SW480 (cell line): Measurements from ENCODE around the gene DBI.
"Not testable (repeated sequence)": the region's sequence is repeated elsewhere in the genome, so short reads cannot be mapped to it uniquely, and the experiment has no call there.

Experiments used
- DNase-seq: peaks from one replicate; pipeline ENCODE4 v3.0.0-alpha.2; 2016; ENCODE audit warnings: low spot score

DBI gene

DNA sequence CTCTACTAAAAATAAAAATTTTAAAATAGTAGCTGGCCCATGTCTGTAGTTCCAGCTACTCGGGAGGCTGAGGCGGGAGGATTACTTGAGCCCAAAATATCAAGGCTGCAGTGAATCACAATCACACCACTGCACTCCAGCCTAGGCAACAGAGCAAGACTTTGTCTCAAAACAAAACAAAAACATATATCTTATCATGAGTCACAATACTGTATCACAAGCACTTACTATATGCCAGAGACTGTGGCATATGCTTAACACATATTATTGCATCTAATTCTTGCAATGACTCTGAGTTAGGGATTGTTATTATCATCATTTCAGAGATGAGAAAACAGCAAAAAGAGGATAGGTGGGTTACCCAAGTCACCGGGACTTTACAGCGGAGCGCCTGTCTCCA is 35.3 kb downstream of the DBI start:
- DNase-seq: no peak

DNA sequence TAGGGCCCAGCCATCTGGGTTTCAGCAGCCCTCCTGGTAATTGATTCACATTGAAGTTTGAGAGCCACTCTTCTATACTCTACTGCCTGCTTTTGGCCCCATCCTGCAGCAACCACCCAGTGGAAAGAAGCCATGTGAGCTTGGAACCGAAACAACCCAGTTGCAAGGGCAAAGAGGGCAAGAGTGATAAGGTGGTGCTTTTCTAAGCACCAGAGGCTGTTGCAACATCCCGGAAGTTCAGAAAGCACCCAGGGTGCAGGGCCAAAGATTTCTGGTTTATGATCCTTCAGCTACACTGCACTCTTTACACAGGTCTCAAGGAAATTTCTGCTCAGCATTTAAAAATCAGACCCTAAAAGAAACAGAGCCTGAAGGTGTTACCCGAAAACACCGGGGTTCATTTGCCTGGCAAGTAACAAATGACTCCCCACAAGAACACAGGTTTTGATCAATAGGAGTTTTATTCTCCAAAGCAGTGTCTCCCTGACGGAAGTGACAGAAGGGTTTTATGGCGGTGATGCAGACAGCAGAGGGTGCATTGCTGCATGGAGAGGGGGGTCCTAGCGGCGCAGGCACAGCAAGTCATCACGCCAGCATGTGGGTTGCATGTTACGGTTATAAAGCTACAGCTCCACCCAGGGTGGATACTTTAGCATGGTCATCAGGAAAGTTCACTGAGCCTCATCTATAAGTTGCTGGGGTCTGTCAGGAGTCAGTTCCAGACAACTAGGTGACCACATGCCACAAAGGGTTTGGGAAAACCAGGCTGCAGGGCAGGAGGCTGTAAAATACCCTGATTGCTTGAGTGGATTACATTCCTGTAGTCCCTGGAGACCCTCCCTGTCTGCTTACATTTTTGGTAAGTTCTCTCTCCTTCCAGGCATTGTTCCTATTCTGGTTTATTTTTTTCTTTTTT is 36.1 kb downstream of the DBI start:
- no peak for DNase-seq

GRCh38 chr2:119403618-119404017 is 36.8 kb downstream of the DBI start:
- not testable (repeated sequence) for DNase-seq

- DNase-seq: no peak
Observed at GRCh38 chr2:119405151-119405550, 38.4 kb downstream of the DBI start.

DNA sequence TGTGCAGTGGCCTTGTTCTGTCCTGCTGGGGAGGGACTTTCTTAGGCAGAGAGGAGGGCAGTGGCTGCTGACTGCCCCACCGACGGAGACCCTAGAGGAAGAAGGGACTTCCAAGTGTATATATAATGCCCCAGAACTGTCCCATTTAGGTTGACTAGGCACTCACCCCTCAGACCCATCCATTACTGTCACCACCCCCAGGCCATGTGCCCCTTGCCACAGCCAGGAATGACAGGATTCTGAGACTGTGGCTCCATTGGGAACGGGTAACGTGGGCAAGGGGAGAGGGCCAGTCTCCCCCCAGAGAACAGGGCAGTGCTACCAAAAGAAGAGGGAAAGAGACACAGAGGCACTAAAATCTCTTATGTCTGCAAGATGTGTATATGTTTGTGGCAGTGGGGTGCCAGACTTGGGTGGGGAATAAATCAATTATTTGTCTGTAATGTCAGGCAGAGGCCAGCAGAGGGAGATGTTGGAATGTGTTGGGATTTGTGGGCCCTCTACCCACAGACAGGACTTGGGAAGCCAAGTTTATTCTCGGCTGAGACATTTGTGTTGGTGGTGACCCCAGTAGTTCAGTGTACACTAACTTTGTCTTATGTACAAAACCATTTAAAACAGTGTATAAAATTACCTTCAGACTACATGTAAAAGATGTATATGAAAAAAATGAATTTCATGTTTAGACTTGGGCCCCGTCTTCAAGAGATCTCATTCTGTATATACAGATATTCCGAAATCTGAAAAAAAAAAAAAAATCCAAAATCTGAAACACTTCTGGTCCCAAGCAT is 40.8 kb downstream of the DBI start:
- DNase-seq: peak; percentile 54

- DNase-seq: no peak
Observed at GRCh38 chr2:119408221-119408619, 41.4 kb downstream of the DBI start.

DNA sequence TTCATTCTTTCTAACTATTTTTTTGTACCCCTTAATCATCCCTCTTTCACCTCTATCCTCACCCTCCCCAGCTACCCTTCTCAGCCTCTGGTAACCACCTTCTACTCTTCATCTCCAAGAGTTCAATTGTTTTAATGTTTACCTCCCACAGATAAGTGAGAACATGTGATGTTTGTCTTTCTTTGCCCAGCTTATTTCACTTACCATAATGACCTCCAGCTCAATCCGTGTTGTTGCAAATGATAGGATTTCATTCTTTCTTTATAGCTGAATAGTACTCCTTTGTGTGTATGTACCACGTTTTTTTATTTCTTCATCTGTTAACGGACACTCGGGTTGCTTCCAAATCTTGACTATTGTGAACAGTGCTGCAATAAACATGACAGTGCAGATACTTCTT is 42.7 kb downstream of the DBI start:
- no peak for DNase-seq

- DNase-seq: no peak
Observed at GRCh38 chr2:119414894-119415293, 48.1 kb downstream of the DBI start.

GRCh38 chr2:119415630-119416029 is 48.9 kb downstream of the DBI start:
- DNase-seq: no peak

DNA sequence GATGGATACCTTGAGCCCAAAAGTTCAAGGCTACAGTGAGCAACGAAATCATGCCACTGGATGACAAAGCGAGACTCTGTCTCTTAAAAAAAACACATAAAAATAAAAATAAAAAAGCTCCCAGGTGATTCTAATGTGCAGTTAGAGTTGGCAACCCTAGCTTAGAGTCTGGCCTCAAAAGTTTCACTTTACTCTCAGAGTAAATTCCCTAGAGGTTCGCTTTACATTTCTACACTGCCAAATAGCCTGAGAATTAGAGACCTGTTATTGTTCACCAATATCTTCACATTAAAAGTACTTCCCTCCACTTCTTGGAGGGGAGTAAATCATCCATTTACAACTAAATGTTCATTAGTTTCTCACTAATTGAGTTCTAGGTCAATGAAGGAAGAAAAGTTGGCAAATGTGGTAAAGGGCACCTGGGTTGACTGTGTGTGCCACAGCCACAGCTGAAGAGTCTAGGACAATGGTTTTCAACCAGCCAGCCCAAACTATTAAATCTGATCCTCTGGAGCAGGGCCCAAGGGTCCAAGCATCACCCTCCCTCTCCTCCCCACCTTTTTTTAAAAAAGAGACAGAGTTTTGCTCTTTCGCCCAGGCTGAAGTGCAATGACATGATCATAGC is 49.6 kb downstream of the DBI start:
- no peak for DNase-seq

- no peak for DNase-seq
Observed at GRCh38 chr2:119417908-119418307, 51.1 kb downstream of the DBI start.

- DNase-seq: no peak
Observed at GRCh38 chr2:119419065-119419464, 52.3 kb downstream of the DBI start.

- DNase-seq: no peak
Observed at GRCh38 chr2:119419803-119420508, 53.2 kb downstream of the DBI start.

- DNase-seq: no peak
Observed at GRCh38 chr2:119421304-119421703, 54.5 kb downstream of the DBI start.

DNA sequence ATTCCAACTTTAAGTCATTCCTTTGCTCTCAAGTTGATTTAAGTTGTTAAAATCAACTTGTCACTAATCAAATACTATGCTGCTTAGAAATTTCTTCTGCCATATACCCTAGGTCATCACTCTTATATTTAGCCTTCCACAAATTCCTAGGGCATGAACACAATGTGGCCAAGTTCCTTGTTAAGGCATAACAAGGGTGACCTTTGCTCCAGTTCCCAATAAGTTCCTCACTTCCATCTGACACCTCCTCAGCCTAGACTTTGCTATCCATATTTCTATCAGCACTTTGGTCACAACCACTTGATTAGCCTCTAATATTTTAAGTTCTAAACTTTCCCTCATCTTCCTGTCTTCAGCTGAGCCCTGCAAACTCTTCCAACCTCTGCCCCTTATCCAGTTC is 55.0 kb downstream of the DBI start:
- DNase-seq: no peak
